SU-DHL-6 (cell line): ENCODE measurements around the gene ZNF516.

ENCODE experiments used
- H2AFZ ChIP-seq: fragments of 200-600 bp; sonication (generic); 2 replicates; pipeline ENCODE4 v1.6.1; 2014; ENCODE audit warnings: low read depth, mild to moderate bottlenecking, moderate library complexity, mixed read lengths, antibody characterized with exemption, low read length; ENCODE audit not compliant: severe bottlenecking
- H3F3A ChIP-seq: fragments of 200-600 bp; shearing (Covaris generic); 2 replicates; pipeline ENCODE4 v1.6.0; 2016; ENCODE audit warnings: antibody characterized with exemption, mild to moderate bottlenecking; ENCODE audit not compliant: insufficient read depth
- H3K27ac ChIP-seq: fragments of 200-600 bp; sonication (generic); 2 replicates; pipeline ENCODE4 v1.5.1; 2016; ENCODE audit warnings: low read depth, mild to moderate bottlenecking, low read length, moderate library complexity, mixed read lengths
- H3K27me3 ChIP-seq: fragments of 200-600 bp; sonication (generic), shearing (Covaris generic); 2 replicates; pipeline ENCODE4 v1.6.0; 2014; ENCODE audit warnings: mild to moderate bottlenecking, low read length
- H3K36me3 ChIP-seq: fragments of 200-600 bp; sonication (generic); 2 replicates; pipeline ENCODE4 v1.6.1; 2014; ENCODE audit warnings: mild to moderate bottlenecking, low read length, mixed read lengths
- H3K4me2 ChIP-seq: fragments of 300-600, 200-600 bp; shearing (Covaris generic), sonication (generic); 2 replicates; pipeline ENCODE4 v1.6.0; 2014; ENCODE audit warnings: low read length, low read depth, mild to moderate bottlenecking; ENCODE audit not compliant: poor library complexity, severe bottlenecking
- H3K4me3 ChIP-seq: fragments of 200-600 bp; sonication (generic); 2 replicates; pipeline ENCODE4 v1.5.1; 2014; ENCODE audit warnings: antibody characterized with exemption, low read length, mild to moderate bottlenecking, mixed read lengths; ENCODE audit not compliant: insufficient read depth, poor library complexity, severe bottlenecking
- H3K79me2 ChIP-seq: fragments of 200-600 bp; sonication (generic); 2 replicates; pipeline ENCODE4 v1.6.1; 2014; ENCODE audit warnings: mild to moderate bottlenecking, low read length, moderate library complexity; ENCODE audit not compliant: insufficient read depth
- H3K9ac ChIP-seq: fragments of 200-600 bp; sonication (generic); 2 replicates; pipeline ENCODE4 v1.7.0; 2014; ENCODE audit warnings: mild to moderate bottlenecking, low read length
- H3K9me2 ChIP-seq: fragments of 200-600 bp; sonication (generic); replicated peaks from 2 replicates; pipeline ENCODE4 v1.6.1; 2014; ENCODE audit warnings: low read length; ENCODE audit not compliant: insufficient read depth
- H3K9me3 ChIP-seq: fragments of 200-600 bp; sonication (generic); 2 replicates; pipeline ENCODE4 v1.6.1; 2014; ENCODE audit warnings: low read length, mixed read lengths; ENCODE audit not compliant: insufficient read depth
- H4K20me1 ChIP-seq: fragments of 200-600 bp; sonication (generic); 2 replicates; pipeline ENCODE4 v1.6.1; 2014; ENCODE audit warnings: low read depth, mild to moderate bottlenecking, antibody characterized with exemption, low read length, moderate library complexity, mixed read lengths
- EZH2phosphoT487 ChIP-seq: fragments of 200-600 bp; sonication (generic), shearing (Covaris generic); conservative IDR thresholded peaks from 2 replicates; pipeline ENCODE4 v1.6.1; 2018; ENCODE audit warnings: mild to moderate bottlenecking, antibody characterized with exemption, low read length, moderate library complexity, mixed read lengths
- TF ChIP-seq, protein P1 (sequence below): fragments of 200-600 bp; sonication (generic); IDR thresholded peaks from one replicate; pipeline ENCODE4 v1.5.1; 2017; ENCODE audit warnings: antibody characterized with exemption, mild to moderate bottlenecking, low read length, moderate library complexity; ENCODE audit not compliant: insufficient read depth, poor library complexity, severe bottlenecking

ZNF516 gene

DNA sequence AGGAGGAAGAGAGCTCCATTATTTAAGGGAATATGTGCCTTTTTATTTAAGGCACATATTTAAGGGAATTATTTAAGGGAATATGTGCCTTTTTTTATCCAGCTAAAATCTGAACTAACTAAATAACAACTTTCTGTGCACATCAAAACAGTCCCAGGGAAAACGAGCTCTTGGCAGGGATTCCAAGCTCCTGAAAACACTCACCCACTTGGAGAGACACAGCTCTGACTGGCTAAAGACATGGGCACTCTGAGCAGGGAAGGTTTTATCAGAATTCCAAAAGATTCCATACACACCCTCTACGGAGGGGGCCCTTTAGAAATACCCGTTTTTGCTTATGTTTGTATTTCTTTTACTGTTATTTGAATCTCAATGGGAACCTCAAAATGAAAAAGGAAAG, 181.0 kb downstream of the ZNF516 start:
- Histone ChIP-seq H3F3A (no peaks in the 10 kb centered on the region), H3K9me2 (no peaks in the 10 kb centered on the region), H3K79me2 (no peaks in the 10 kb centered on the region), H3K4me2 (no peak overlapping the region), H3K9me3 (no peaks in the 10 kb centered on the region), H3K27me3 (no peaks in the 10 kb centered on the region), H3K9ac (no peak overlapping the region), H3K4me3 (no peak overlapping the region), H3K27ac (no peak overlapping the region), H4K20me1 (no peaks in the 10 kb centered on the region), H2AFZ (no peak overlapping the region), H3K36me3 (no peaks in the 10 kb centered on the region)
- TF ChIP-seq EZH2phosphoT487 = no peak
- TF ChIP-seq, protein P1, sequence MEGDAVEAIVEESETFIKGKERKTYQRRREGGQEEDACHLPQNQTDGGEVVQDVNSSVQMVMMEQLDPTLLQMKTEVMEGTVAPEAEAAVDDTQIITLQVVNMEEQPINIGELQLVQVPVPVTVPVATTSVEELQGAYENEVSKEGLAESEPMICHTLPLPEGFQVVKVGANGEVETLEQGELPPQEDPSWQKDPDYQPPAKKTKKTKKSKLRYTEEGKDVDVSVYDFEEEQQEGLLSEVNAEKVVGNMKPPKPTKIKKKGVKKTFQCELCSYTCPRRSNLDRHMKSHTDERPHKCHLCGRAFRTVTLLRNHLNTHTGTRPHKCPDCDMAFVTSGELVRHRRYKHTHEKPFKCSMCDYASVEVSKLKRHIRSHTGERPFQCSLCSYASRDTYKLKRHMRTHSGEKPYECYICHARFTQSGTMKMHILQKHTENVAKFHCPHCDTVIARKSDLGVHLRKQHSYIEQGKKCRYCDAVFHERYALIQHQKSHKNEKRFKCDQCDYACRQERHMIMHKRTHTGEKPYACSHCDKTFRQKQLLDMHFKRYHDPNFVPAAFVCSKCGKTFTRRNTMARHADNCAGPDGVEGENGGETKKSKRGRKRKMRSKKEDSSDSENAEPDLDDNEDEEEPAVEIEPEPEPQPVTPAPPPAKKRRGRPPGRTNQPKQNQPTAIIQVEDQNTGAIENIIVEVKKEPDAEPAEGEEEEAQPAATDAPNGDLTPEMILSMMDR = no peak
